CD14-positive monocyte (primary cell): Measurements from ENCODE around the gene BAZ2B. TPM values are rescaled to one million over a fixed set of nuclear protein-coding genes. Genes with fewer than 3 reads are reported as not detected.

Experiments
- DNase-seq, 3 donors: peaks; one replicate each; pipeline ENCODE4 v3.0.0-alpha.2; 2011 to 2022
- H2AFZ ChIP-seq: 2 replicates; pipeline ENCODE4 v1.6.0; 2012; ENCODE audit warnings: mild to moderate bottlenecking, low read depth, low read length, inconsistent platforms; ENCODE audit not compliant: insufficient read depth, poor library complexity, severe bottlenecking
- H3K27ac ChIP-seq, 2 donors: 1 replicate in 1 of 2; 2 replicates in 1 of 2; pipeline ENCODE4 v1.5.1; 2012 to 2013; ENCODE audit warnings: low read length in 2 of 2, control low read depth in 1 of 2, inconsistent platforms in 1 of 2, low read depth in 1 of 2, mild to moderate bottlenecking in 1 of 2
- H3K27me3 ChIP-seq, 2 donors: one replicate each; pipeline versions ENCODE4 v1.6.0 to v1.6.1; 2011 to 2013; ENCODE audit warnings: low read length in 2 of 2; ENCODE audit not compliant: control insufficient read depth in 2 of 2, insufficient read depth in 2 of 2
- H3K36me3 ChIP-seq, 2 donors: replicated peaks in 1 of 2; 1 replicate in 1 of 2; 2 replicates in 1 of 2; pipeline versions ENCODE4 v1.5.1 to v1.6.1; 2012 to 2013; ENCODE audit warnings: low read length in 2 of 2, control low read depth in 1 of 2, inconsistent platforms in 1 of 2, mild to moderate bottlenecking in 1 of 2; ENCODE audit not compliant: insufficient read depth in 2 of 2, control insufficient read depth in 1 of 2
- H3K4me1 ChIP-seq, 2 donors: 1 replicate in 1 of 2; 2 replicates in 1 of 2; pipeline versions ENCODE4 v1.5.1 to v1.6.1; 2012 to 2013; ENCODE audit warnings: low read length in 2 of 2, control low read depth in 1 of 2, inconsistent platforms in 1 of 2, mild to moderate bottlenecking in 1 of 2, moderate library complexity in 1 of 2; ENCODE audit not compliant: insufficient read depth in 2 of 2, control insufficient read depth in 1 of 2
- H3K4me2 ChIP-seq: replicated peaks from 2 replicates; pipeline ENCODE3; 2012; ENCODE audit warnings: low read length, moderate library complexity, mild to moderate bottlenecking; ENCODE audit not compliant: poor library complexity, severe bottlenecking; ENCODE audit errors: extremely low read depth
- H3K4me3 ChIP-seq, 3 experiments: fragments of 200-600 bp in 1 of 3; sonication (generic) in 1 of 3; replicated peaks in 1 of 3; 1 replicate in 2 of 3; 2 replicates in 1 of 3; pipeline ENCODE4 v1.5.1; 2011 to 2013; ENCODE audit warnings: low read length in 3 of 3, mild to moderate bottlenecking in 3 of 3, control low read depth in 2 of 3, low read depth in 2 of 3, inconsistent platforms in 1 of 3, moderate library complexity in 1 of 3
- H3K79me2 ChIP-seq: 2 replicates; pipeline ENCODE4 v1.6.0; 2012; ENCODE audit warnings: mild to moderate bottlenecking, control low read depth, inconsistent platforms, low read length, moderate library complexity; ENCODE audit not compliant: insufficient read depth
- H3K9ac ChIP-seq: 2 replicates; pipeline ENCODE4 v1.6.0; 2017; ENCODE audit warnings: low read length, mild to moderate bottlenecking; ENCODE audit not compliant: insufficient read depth, poor library complexity, severe bottlenecking
- H3K9me3 ChIP-seq, 2 donors: replicated peaks in 1 of 2; 1 replicate in 1 of 2; 2 replicates in 1 of 2; pipeline versions ENCODE4 v1.5.1 to v1.6.1; 2012 to 2013; ENCODE audit warnings: low read length in 2 of 2, control low read depth in 1 of 2; ENCODE audit not compliant: control insufficient read depth in 1 of 2, insufficient read depth in 1 of 2
- H4K20me1 ChIP-seq: 2 replicates; pipeline ENCODE4 v1.6.0; 2012; ENCODE audit warnings: mild to moderate bottlenecking, low read length, control low read depth, moderate library complexity; ENCODE audit not compliant: insufficient read depth
- H3K27ac Mint-ChIP-seq, 7 donors: one replicate each; pipeline ENCODE4 v1.8.0; 2020; ENCODE audit warnings: mild to moderate bottlenecking in 7 of 7, mixed read lengths in 7 of 7, moderate library complexity in 6 of 7, inconsistent platforms in 2 of 7
- H3K27me3 Mint-ChIP-seq, 3 donors: one replicate each; pipeline ENCODE4 v1.8.0; 2021 to 2022; ENCODE audit warnings: low read depth in 3 of 3, mild to moderate bottlenecking in 3 of 3, mixed read lengths in 3 of 3, moderate library complexity in 3 of 3, inconsistent platforms in 1 of 3
- H3K36me3 Mint-ChIP-seq, 2 donors: one replicate each; pipeline ENCODE4 v1.8.0; 2020; ENCODE audit warnings: mixed read lengths in 2 of 2, inconsistent platforms in 1 of 2, mild to moderate bottlenecking in 1 of 2
- H3K4me1 Mint-ChIP-seq: one replicate; pipeline ENCODE4 v1.8.0; 2020; ENCODE audit warnings: mild to moderate bottlenecking, mixed read lengths
- H3K4me3 Mint-ChIP-seq, 2 donors: one replicate each; pipeline ENCODE4 v1.8.0; 2020; ENCODE audit warnings: mild to moderate bottlenecking in 2 of 2, mixed read lengths in 2 of 2, moderate library complexity in 1 of 2
- H3K9me3 Mint-ChIP-seq, 7 donors: one replicate each; pipeline ENCODE4 v1.8.0; 2020 to 2022; ENCODE audit warnings: mixed read lengths in 7 of 7, mild to moderate bottlenecking in 6 of 7, moderate library complexity in 6 of 7, inconsistent platforms in 2 of 7
- WGBS: methylation state at CpG from one replicate; pipeline ENCODE4 v1.1.5; 2013; ENCODE audit warnings: missing lambda C conversion rate; ENCODE audit not compliant: insufficient coverage; 5-methylcytosine and 5-hydroxymethylcytosine counted together
- intact Hi-C, 2 donors: fragments of 100-400 bp; cut with micrococcal nuclease; formaldehyde crosslinking; loops; one replicate each; pipeline versions ENCODE4 v1.15.0 to v1.15.1; 2023
- polyA plus RNA-seq, 3 donors: library from polyadenylated mRNA; depleted of rRNA in 1 of 3; unstranded in 2 of 3; stranded (reverse) in 1 of 3; fragments of 300-500 nt in 2 of 3; fragments of >200 nt in 1 of 3; fragmentation: Illumina TruSeq in 2 of 3; gene quantifications; 1 replicate in 2 of 3; 2 replicates in 1 of 3; pipeline ENCODE4 v1.2.3, GENCODE V29; 2012 to 2021
- TF ChIP-seq, protein P1 (sequence below): fragments of 200-600 bp; IDR thresholded peaks from one replicate; pipeline ENCODE4 v1.8.0; 2022; ENCODE audit warnings: antibody characterized with exemption, mild to moderate bottlenecking

BAZ2B gene
- polyA plus RNA-seq, 3 donors: 12.9 to 34.2 (median 31.6) TPM

- no peak overlapping the region for H3K9ac ChIP-seq
- peaks cover 72% of the 10 kb centered on the region for H3K79me2 ChIP-seq
- no peak overlapping the region for H2AFZ ChIP-seq
- H3K27ac ChIP-seq: no peak overlapping the region
- Mint-ChIP-seq H3K9me3 (peaks cover 2 to 12% (median 5%) of the 10 kb centered on the region in 7 donors), H3K4me1 (peaks cover 9% of the 10 kb centered on the region), H3K36me3 (peaks cover 16 to 28% of the 10 kb centered on the region in 2 donors), H3K27me3 (no peaks in the 10 kb centered on the region), H3K27ac (no peak overlapping the region), H3K4me3 (no peak overlapping the region)
- no peak overlapping the region for H3K4me2 ChIP-seq
- DNase-seq: no peak
- no peak overlapping the region for H3K4me3 ChIP-seq
- no peaks in the 10 kb centered on the region for H3K9me3 ChIP-seq
- H3K36me3 ChIP-seq: peaks cover 0 to 14% of the 10 kb centered on the region in 2 donors
- no peaks in the 10 kb centered on the region for H3K27me3 ChIP-seq
- no peaks in the 10 kb centered on the region for H3K4me1 ChIP-seq
- TF ChIP-seq, protein P1, sequence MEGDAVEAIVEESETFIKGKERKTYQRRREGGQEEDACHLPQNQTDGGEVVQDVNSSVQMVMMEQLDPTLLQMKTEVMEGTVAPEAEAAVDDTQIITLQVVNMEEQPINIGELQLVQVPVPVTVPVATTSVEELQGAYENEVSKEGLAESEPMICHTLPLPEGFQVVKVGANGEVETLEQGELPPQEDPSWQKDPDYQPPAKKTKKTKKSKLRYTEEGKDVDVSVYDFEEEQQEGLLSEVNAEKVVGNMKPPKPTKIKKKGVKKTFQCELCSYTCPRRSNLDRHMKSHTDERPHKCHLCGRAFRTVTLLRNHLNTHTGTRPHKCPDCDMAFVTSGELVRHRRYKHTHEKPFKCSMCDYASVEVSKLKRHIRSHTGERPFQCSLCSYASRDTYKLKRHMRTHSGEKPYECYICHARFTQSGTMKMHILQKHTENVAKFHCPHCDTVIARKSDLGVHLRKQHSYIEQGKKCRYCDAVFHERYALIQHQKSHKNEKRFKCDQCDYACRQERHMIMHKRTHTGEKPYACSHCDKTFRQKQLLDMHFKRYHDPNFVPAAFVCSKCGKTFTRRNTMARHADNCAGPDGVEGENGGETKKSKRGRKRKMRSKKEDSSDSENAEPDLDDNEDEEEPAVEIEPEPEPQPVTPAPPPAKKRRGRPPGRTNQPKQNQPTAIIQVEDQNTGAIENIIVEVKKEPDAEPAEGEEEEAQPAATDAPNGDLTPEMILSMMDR: no peak
- intact Hi-C loops: no loop called here
- peaks cover 59% of the 10 kb centered on the region for H4K20me1 ChIP-seq
Observed at GRCh38 chr2:159585622-159586021, 30.7 kb downstream of the BAZ2B start.

DNA sequence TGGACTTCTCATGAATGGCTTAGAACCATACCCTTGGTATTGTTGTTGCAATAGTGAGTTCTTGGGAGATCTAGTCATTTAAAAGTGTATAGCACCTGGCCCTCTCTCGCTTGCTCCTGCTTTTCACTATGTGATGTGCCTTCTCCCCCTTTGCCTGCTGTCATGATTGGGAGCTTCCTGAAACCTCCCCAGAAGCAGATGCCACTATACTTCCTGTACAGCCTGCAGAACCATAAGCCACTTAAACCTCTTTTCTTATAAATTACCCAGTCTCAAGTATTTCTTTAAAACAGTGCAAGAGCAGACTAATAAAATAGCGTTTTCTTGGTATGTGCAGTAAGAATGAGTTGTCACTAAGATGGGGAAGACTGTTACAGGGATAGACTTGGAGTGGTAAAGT is 31.6 kb downstream of the BAZ2B start:
- Mint-ChIP-seq H3K27ac (peak overlapping the region in 3 of 7 donors; percentile 42 to 78 (median 72)), H3K4me1 (peaks cover 14% of the 10 kb centered on the region)
- H3K9ac ChIP-seq: no peak overlapping the region

More for the DNA sequence above, 31.6 kb downstream of the BAZ2B start:
- no peaks in the 10 kb centered on the region for H3K9me3 ChIP-seq
- no peaks in the 10 kb centered on the region for H3K27me3 Mint-ChIP-seq
- H3K27me3 ChIP-seq: no peaks in the 10 kb centered on the region
- peak overlapping the region in 1 of 2 donors; percentile 6 for H3K27ac ChIP-seq
- peaks cover 54% of the 10 kb centered on the region for H4K20me1 ChIP-seq
- H3K36me3 ChIP-seq: peaks cover 0 to 14% of the 10 kb centered on the region in 2 donors
- WGBS: 22% methylated on average over 1 of the region's 2 CpGs
- no peak overlapping the region for H3K4me3 ChIP-seq
- H3K9me3 Mint-ChIP-seq: peaks cover 2 to 13% (median 6%) of the 10 kb centered on the region in 7 donors
- H3K36me3 Mint-ChIP-seq: peaks cover 17 to 29% of the 10 kb centered on the region in 2 donors
- DNase-seq: no peak
- H3K79me2 ChIP-seq: peaks cover 65% of the 10 kb centered on the region
- H2AFZ ChIP-seq: no peak overlapping the region
- TF ChIP-seq, protein P1: no peak
- no peak overlapping the region for H3K4me2 ChIP-seq
- no peaks in the 10 kb centered on the region for H3K4me1 ChIP-seq
- intact Hi-C loops: no loop called here
- no peak overlapping the region for H3K4me3 Mint-ChIP-seq
